ENCODE measurements around the gene CISTR.
"Not testable (repeated sequence)": the region's sequence is repeated elsewhere in the genome, so short reads cannot be mapped to it uniquely, and the experiment has no call there.

The CISTR gene

GRCh38 chr12:53782093-53782703, 30.4 kb upstream of the CISTR start:
- Histone ChIP-seq H3K27me3 (ENCODE audit: insufficient read depth, low read length) (no peaks in the 10 kb centered on the region), H3K4me1 (ENCODE audit: insufficient read depth, low read length, severe bottlenecking) (no peaks in the 10 kb centered on the region), H3K4me3 (ENCODE audit: low read depth, low read length, poor library complexity, severe bottlenecking) (no peak overlapping the region), H3K4me2 (ENCODE audit: low read length) (no peak overlapping the region), H3K79me2 (ENCODE audit: insufficient read depth, low read length) (no peaks in the 10 kb centered on the region), H4K20me1 (ENCODE audit: insufficient read depth, low read length) (no peaks in the 10 kb centered on the region), H3F3A (ENCODE audit: insufficient read depth, low read length) (no peaks in the 10 kb centered on the region), H3K9ac (ENCODE audit: low read length) (no peak overlapping the region), H3K36me3 (ENCODE audit: insufficient read depth, low read length) (no peaks in the 10 kb centered on the region), H3K9me2 (ENCODE audit: low read depth, low read length) (no peaks in the 10 kb centered on the region), H3K27ac (ENCODE audit: low read depth, low read length, poor library complexity, severe bottlenecking) (no peak overlapping the region), H3K9me3 (ENCODE audit: low read length) (no peaks in the 10 kb centered on the region), H2AFZ (ENCODE audit: low read length) (no peak overlapping the region)
- TF ChIP-seq CTCF (IDR thresholded peaks at IDR 0.05; ENCODE audit: low read length) (no peak), EZH2 (IDR thresholded peaks at IDR 0.05; ENCODE audit: borderline replicate concordance, low read length) (no peak)

GRCh38 chr12:53781228-53781801, 29.5 kb upstream of the CISTR start:
- Histone ChIP-seq H3K9me2 (ENCODE audit: low read depth, low read length) (no peaks in the 10 kb centered on the region), H3F3A (ENCODE audit: insufficient read depth, low read length) (no peaks in the 10 kb centered on the region), H3K27ac (ENCODE audit: low read depth, low read length, poor library complexity, severe bottlenecking) (no peak overlapping the region), H3K9ac (ENCODE audit: low read length) (no peak overlapping the region), H3K4me3 (ENCODE audit: low read depth, low read length, poor library complexity, severe bottlenecking) (no peak overlapping the region), H4K20me1 (ENCODE audit: insufficient read depth, low read length) (no peaks in the 10 kb centered on the region), H2AFZ (ENCODE audit: low read length) (no peak overlapping the region), H3K4me2 (ENCODE audit: low read length) (no peak overlapping the region), H3K36me3 (ENCODE audit: insufficient read depth, low read length) (no peaks in the 10 kb centered on the region), H3K9me3 (ENCODE audit: low read length) (no peaks in the 10 kb centered on the region), H3K4me1 (ENCODE audit: insufficient read depth, low read length, severe bottlenecking) (no peaks in the 10 kb centered on the region), H3K27me3 (ENCODE audit: insufficient read depth, low read length) (no peaks in the 10 kb centered on the region), H3K79me2 (ENCODE audit: insufficient read depth, low read length) (no peaks in the 10 kb centered on the region)
- TF ChIP-seq EZH2 (IDR thresholded peaks at IDR 0.05; ENCODE audit: borderline replicate concordance, low read length) (no peak), CTCF (IDR thresholded peaks at IDR 0.05; ENCODE audit: low read length) (no peak)

GRCh38 chr12:53780323-53780722, 28.5 kb upstream of the CISTR start:
- Histone ChIP-seq H3K27me3 (ENCODE audit: insufficient read depth, low read length) (no peaks in the 10 kb centered on the region), H3K27ac (ENCODE audit: low read depth, low read length, poor library complexity, severe bottlenecking) (no peak overlapping the region), H3K9me3 (ENCODE audit: low read length) (no peaks in the 10 kb centered on the region), H3K4me3 (ENCODE audit: low read depth, low read length, poor library complexity, severe bottlenecking) (no peak overlapping the region), H3K79me2 (ENCODE audit: insufficient read depth, low read length) (no peaks in the 10 kb centered on the region), H3K9ac (ENCODE audit: low read length) (no peak overlapping the region), H4K20me1 (ENCODE audit: insufficient read depth, low read length) (no peaks in the 10 kb centered on the region), H3K9me2 (ENCODE audit: low read depth, low read length) (no peaks in the 10 kb centered on the region), H2AFZ (ENCODE audit: low read length) (no peak overlapping the region), H3K36me3 (ENCODE audit: insufficient read depth, low read length) (no peaks in the 10 kb centered on the region), H3K4me1 (ENCODE audit: insufficient read depth, low read length, severe bottlenecking) (no peaks in the 10 kb centered on the region), H3F3A (ENCODE audit: insufficient read depth, low read length) (no peaks in the 10 kb centered on the region), H3K4me2 (ENCODE audit: low read length) (no peak overlapping the region)
- TF ChIP-seq EZH2 (IDR thresholded peaks at IDR 0.05; ENCODE audit: borderline replicate concordance, low read length) = no peak
- no peak for TF ChIP-seq CTCF (IDR thresholded peaks at IDR 0.05; ENCODE audit: low read length)

DNA sequence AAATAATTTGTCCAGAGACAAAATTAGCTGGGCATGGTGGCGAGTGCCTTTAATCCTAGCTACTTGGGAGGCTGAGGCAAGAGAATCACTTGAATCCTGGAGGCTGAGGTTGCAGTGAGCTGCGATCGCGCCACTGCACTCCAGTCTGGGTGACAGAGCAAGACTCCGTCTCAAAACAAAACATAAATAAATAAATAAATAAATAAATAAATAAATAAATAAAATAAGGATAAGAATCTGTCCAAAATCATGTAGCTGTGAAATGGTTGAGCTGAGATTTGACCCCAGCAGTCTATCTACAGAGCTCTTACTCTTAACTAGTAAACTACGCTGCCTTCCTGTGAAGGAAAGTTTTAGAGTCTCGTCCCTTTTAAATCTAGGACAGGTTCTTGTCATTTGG, 27.9 kb upstream of the CISTR start:
- not testable (repeated sequence) for H3K4me3 ChIP-seq (ENCODE audit: low read depth, low read length, poor library complexity, severe bottlenecking); H3K9me3 ChIP-seq (ENCODE audit: low read length); H4K20me1 ChIP-seq (ENCODE audit: insufficient read depth, low read length); H3K9ac ChIP-seq (ENCODE audit: low read length); H3K4me1 ChIP-seq (ENCODE audit: insufficient read depth, low read length, severe bottlenecking); H3K27me3 ChIP-seq (ENCODE audit: insufficient read depth, low read length); H3K9me2 ChIP-seq (ENCODE audit: low read depth, low read length); H3K36me3 ChIP-seq (ENCODE audit: insufficient read depth, low read length); H3K27ac ChIP-seq (ENCODE audit: low read depth, low read length, poor library complexity, severe bottlenecking); H3F3A ChIP-seq (ENCODE audit: insufficient read depth, low read length); H3K79me2 ChIP-seq (ENCODE audit: insufficient read depth, low read length); H2AFZ ChIP-seq (ENCODE audit: low read length); H3K4me2 ChIP-seq (ENCODE audit: low read length)
